ENCODE data around the gene DENND4A. TPM values are rescaled to one million over a fixed set of nuclear protein-coding genes. Genes with fewer than 3 reads are reported as not detected.

DENND4A gene
- total RNA-seq, 1 experiment from 2014 or later = 10.4 TPM

DNA sequence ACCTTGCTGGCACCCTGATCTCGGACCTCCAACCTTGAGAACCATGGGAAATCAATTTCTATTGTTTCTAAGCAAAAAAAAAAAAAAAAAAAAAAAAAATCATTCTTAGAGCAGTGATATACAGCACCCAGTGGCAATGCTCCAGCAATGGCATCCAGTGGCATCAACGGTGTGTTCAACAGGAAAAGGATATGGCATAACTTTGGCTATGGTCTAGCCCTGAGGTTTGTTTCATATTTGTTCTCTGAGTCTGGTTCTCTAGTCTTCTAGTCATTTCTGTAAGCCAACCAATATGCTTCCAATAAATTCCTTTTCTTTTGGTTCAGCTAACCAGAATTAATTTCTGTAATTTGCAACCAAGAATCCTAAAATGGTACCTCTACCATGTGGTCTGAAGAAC is 19.2 kb downstream of the DENND4A start:
- DNase-seq (ENCODE audit: low read depth, low spot score) = no peak
- in situ Hi-C loops (cut with HindIII; ENCODE audit: low pct_unique_long_range_greater_than_20kb, low sequenced_read_pairs) = no loop called here

DNA sequence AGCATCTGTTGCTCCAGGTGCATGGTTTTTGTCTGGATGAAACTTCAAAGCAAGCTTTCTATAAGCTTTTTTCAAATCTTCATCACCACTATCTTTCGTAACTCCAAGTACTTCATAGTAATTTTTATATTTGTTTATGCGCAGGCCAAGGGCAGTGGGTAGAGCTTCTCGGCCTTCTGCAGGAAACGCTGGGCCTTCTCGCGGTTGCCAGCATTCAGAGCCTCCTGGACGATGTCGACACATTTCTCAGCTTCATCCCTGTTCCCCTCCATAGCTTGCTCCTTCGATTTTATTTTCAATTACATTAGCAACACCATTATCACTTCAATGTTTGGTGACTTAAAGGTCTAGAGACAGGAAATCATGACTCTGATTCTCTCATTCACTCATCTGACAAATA is 20.2 kb downstream of the DENND4A start:
- in situ Hi-C loops (cut with HindIII; ENCODE audit: low pct_unique_long_range_greater_than_20kb, low sequenced_read_pairs) = no loop called here
- DNase-seq (ENCODE audit: low read depth, low spot score) = no peak

- in situ Hi-C loops (cut with HindIII; ENCODE audit: low pct_unique_long_range_greater_than_20kb, low sequenced_read_pairs) = no loop called here
- DNase-seq (ENCODE audit: low read depth, low spot score) = no peak
Observed at GRCh38 chr15:65769482-65769881, 22.6 kb downstream of the DENND4A start.

DNA sequence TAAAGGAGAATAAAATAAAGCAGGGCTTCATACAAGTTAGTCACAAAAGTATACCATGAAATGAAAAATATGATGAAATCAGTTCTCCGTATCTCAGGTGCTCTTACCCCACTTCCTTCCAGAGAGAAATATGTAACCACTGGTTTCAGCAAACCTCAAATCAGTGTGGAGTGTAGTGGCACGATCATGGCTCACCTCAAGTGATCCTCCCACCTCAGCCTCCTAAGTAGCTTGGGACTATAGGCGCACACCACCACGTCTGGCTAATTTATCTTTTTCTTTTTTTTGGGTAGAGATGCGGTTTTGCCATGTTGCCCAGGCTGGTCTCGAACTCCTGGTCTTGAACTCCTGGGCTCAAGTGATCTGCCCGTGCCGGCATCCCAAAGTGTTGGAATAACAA is 24.2 kb downstream of the DENND4A start:
- in situ Hi-C loops (cut with HindIII; ENCODE audit: low pct_unique_long_range_greater_than_20kb, low sequenced_read_pairs) = no loop called here
- no peak for DNase-seq (ENCODE audit: low read depth, low spot score)

GRCh38 chr15:65767264-65767595 is 24.9 kb downstream of the DENND4A start:
- DNase-seq (ENCODE audit: low read depth, low spot score) = no peak
- in situ Hi-C loops (cut with HindIII; ENCODE audit: low pct_unique_long_range_greater_than_20kb, low sequenced_read_pairs) = no loop called here

GRCh38 chr15:65766422-65767263 is 25.4 kb downstream of the DENND4A start:
- in situ Hi-C loops (cut with HindIII; ENCODE audit: low pct_unique_long_range_greater_than_20kb, low sequenced_read_pairs) = no loop called here
- no peak for DNase-seq (ENCODE audit: low read depth, low spot score)

DNA sequence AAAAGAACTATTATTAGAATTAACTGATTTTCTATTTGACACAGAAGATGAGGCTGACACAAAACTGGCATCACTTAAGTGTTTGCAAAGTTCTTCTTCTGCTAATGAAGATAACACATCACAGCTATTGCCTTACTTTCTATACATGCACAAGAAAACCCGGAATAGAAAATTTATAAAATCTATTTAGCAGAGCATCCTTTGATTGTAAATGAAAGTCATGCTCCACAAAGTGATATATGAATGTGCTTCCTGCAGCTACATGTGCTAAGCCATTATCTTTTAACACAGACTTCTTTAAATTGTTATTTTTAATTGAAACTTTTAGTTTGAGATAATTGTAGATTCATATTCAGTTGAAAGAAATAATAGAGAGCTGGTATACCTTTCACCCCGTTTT is 27.0 kb downstream of the DENND4A start:
- in situ Hi-C loops (cut with HindIII; ENCODE audit: low pct_unique_long_range_greater_than_20kb, low sequenced_read_pairs) = no loop called here
- DNase-seq (ENCODE audit: low read depth, low spot score) = no peak

GRCh38 chr15:65762914-65763787 is 28.9 kb downstream of the DENND4A start:
- in situ Hi-C loops (cut with HindIII; ENCODE audit: low pct_unique_long_range_greater_than_20kb, low sequenced_read_pairs) = no loop called here
- no peak for DNase-seq (ENCODE audit: low read depth, low spot score)

DNA sequence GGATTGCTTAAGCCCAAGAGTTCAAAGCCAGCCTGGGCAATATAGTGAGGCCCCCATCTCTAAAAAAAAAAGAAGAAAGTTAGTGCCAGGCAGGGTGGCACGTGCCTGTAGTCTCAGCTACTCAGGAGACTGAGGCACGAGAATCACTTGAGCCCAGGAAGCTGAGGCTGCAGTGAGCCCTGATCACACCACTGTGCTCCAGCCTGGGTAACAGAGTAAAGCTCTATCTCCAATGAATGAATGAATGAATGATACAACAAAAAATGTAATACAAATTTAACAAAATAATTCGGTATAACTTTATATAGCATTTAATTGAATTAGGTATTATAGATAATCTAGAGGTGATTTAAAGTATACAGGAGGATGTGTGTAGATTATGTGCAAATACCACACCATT is 29.7 kb downstream of the DENND4A start:
- in situ Hi-C loops (cut with HindIII; ENCODE audit: low pct_unique_long_range_greater_than_20kb, low sequenced_read_pairs) = no loop called here
- DNase-seq (ENCODE audit: low read depth, low spot score) = no peak

- in situ Hi-C loops (cut with HindIII; ENCODE audit: low pct_unique_long_range_greater_than_20kb, low sequenced_read_pairs) = no loop called here
- no peak for DNase-seq (ENCODE audit: low read depth, low spot score)
Observed at GRCh38 chr15:65761210-65761926, 30.7 kb downstream of the DENND4A start.

DNA sequence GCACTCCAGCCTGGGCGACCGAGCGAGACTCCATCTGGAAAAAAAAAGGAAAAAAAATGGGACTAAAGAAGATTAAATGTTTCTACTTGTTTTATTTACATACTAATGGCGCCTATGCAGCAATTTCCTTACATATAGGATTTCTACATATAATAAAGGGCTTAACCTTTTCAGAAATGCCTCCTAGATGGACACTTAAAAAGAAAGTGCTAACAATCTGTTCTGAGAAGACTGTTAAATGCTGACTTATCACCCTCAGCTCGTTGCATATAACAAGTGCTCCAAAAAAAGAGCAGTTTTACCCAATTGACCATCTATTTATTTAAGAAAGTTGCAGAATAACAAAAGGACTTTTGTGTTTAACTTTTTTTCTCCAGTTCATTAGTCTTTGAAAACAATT is 32.7 kb downstream of the DENND4A start:
- in situ Hi-C loops (cut with HindIII; ENCODE audit: low pct_unique_long_range_greater_than_20kb, low sequenced_read_pairs) = no loop called here
- no peak for DNase-seq (ENCODE audit: low read depth, low spot score)

DNA sequence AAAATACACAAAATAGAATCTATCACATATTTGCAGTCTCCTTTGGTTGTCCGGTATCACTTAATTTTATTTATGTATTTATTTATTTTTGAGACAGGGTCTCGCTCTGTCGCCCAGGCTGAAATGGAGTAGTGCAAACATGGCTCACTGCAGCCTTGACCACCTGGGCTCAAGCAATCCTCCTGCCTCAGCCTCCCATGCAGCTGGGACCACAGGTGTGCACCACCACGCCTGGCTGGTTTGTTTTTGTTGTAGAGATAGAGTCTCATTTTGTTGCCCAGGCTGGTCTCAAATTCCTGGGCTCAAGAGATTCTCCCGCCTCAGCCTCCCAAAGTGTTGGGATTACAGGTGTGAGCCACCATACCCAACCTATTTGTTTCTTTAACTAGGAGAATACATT is 33.9 kb downstream of the DENND4A start:
- no peak for DNase-seq (ENCODE audit: low read depth, low spot score)
- in situ Hi-C loops (cut with HindIII; ENCODE audit: low pct_unique_long_range_greater_than_20kb, low sequenced_read_pairs) = no loop called here

DNA sequence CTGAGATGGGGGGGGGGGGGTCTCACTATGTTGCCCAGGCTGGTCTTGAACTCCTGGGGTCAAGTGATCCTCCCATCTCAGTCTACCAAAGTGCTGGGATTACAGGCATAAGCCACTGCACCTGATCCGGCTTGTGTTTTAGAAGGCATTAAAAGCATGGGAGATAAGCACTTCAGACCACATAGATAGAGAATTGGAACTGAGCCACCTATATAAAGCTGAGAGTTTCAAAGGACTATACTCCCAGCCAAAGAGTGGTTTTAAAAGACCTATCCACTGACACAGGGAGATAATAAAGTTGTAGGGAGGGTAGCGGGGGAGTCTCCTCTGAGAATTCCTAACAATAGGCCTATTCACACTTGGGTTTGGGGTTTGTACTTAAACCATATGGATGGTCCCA is 34.8 kb downstream of the DENND4A start:
- in situ Hi-C loops (cut with HindIII; ENCODE audit: low pct_unique_long_range_greater_than_20kb, low sequenced_read_pairs) = no loop called here
- no peak for DNase-seq (ENCODE audit: low read depth, low spot score)

- in situ Hi-C loops (cut with HindIII; ENCODE audit: low pct_unique_long_range_greater_than_20kb, low sequenced_read_pairs) = no loop called here
- no peak for DNase-seq (ENCODE audit: low read depth, low spot score)
Observed at GRCh38 chr15:65752151-65752700, 39.9 kb downstream of the DENND4A start.

DNA sequence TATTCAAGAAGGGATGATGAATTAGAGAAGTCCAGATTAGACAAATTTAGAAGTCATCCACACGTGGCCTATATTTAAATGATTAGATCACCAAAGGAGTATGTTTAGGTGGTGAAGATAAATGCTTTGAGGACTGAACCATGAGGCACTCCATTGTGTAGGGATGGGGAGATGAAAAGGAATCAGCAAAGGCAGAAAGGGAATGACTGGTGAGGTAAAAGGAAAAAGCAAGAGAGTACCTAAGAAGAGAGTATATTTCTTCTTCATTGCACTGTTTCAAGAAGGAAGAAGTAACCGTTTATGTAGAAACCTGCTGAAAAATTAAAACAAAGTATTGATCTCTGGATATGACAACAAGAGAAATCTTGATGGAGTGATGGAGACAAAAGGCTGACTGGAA is 40.7 kb downstream of the DENND4A start:
- in situ Hi-C loops (cut with HindIII; ENCODE audit: low pct_unique_long_range_greater_than_20kb, low sequenced_read_pairs) = no loop called here
- DNase-seq (ENCODE audit: low read depth, low spot score) = no peak

- in situ Hi-C loops (cut with HindIII; ENCODE audit: low pct_unique_long_range_greater_than_20kb, low sequenced_read_pairs) = no loop called here
- DNase-seq (ENCODE audit: low read depth, low spot score) = no peak
Observed at GRCh38 chr15:65747265-65747664, 44.8 kb downstream of the DENND4A start.

- DNase-seq (ENCODE audit: low read depth, low spot score) = peak; percentile 6
- in situ Hi-C loops (cut with HindIII; ENCODE audit: low pct_unique_long_range_greater_than_20kb, low sequenced_read_pairs) = no loop called here
Observed at GRCh38 chr15:65743637-65744252, 48.3 kb downstream of the DENND4A start.

- no peak for DNase-seq (ENCODE audit: low read depth, low spot score)
- in situ Hi-C loops (cut with HindIII; ENCODE audit: low pct_unique_long_range_greater_than_20kb, low sequenced_read_pairs) = no loop called here
Observed at GRCh38 chr15:65740148-65740547, 51.9 kb downstream of the DENND4A start.

Measured in SK-MEL-5 (cell line).